Stimulated activated CD4-positive, alpha-beta T cell treated with anti-CD3 and anti-CD28 coated beads, Interleukin-4, amount 100 ng/mL, for 24 hours (primary cell): ENCODE measurements around the gene PCDHGA4.
"Not testable (repeated sequence)": the region's sequence is repeated elsewhere in the genome, so short reads cannot be mapped to it uniquely, and the experiment has no call there.

ENCODE experiments used
- DNase-seq: peaks from one replicate; pipeline ENCODE4 v3.0.0-alpha.2; 2020

PCDHGA4 gene

GRCh38 chr5:141354900-141355469, at the start of gene PCDHGA4:
Gene PCDHGA4 (plus strand): TSS chr5:141355021. CDS start chr5:141355108, 87 bp downstream.
- DNase-seq = no peak

DNA sequence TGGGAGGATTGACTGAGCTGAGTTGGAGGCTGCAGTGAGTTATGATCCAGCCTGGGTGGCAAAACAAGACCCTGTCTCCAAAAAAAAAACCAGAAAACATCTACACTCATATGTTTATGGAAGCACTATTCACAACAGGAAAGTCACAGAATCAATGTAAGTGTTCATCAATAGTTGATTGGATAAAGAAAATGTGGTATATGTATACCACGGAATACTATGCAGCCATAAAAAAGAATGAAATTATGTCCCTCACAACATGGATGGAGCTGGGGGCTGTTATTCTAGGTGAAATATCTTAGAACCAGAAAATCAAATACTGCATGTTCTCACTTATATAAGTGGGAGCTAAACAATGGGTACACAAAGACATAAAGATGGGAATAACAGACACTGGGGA, 48.2 kb upstream of the PCDHGA4 start:
- DNase-seq = no peak

DNA sequence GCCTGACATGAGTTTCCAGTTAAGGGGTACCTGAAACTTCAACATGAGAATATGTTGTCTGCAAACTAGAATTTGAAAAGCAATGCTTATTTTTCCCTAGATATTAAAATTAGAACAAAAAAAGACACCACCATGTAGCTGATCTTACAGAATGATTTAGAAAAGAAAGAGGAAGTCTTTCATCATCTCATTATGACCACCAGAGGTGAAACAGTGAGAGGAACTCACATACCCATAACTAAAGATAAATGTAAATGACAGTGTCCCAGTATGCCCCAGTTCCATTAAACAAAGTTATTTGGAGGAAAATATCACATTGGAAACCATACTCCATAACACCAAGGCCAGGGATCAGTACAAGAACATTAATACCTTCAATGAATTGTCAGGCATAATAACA, 41.1 kb upstream of the PCDHGA4 start:
- DNase-seq = no peak

DNA sequence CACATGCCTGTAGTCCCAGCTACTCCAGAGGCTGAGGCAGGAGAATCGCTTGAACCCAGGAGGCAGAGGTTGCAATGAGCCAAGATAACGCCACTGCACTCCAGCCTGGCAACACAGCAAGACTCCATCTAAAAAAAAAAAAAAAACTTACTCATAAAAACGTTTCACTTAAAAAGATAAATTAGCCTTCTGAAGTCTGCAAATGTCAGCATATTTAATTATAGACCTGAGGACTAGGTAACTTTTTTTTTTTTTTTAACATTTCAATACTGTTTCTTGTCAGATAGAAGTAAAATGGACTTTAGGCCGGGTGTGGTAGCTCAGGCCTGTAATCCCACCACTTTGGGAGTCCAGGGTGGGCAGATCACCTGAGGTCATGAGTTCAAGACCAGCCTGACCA, 37.9 kb upstream of the PCDHGA4 start:
- DNase-seq = not testable (repeated sequence)

DNA sequence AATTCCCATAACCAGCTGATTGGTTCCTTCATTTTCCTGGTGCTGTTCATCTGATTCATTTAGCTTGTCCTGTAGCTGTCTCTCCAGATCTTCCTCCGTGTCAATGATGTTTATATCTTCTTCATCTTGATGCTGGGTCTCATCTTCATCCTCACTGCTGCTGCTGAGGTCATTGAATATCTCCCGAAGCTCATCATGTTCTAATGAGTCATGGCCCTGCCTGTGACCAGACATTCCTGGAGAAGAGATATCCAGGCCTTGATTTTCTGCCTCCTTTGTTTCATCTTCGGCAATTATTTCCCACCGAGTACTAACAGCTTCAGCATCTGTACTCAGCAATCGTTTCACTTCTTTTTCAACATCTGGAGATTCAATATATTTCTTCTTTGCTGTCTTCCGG, 35.6 kb upstream of the PCDHGA4 start:
- DNase-seq = no peak

GRCh38 chr5:141319699-141320098, 35.1 kb upstream of the PCDHGA4 start:
- no peak for DNase-seq

DNA sequence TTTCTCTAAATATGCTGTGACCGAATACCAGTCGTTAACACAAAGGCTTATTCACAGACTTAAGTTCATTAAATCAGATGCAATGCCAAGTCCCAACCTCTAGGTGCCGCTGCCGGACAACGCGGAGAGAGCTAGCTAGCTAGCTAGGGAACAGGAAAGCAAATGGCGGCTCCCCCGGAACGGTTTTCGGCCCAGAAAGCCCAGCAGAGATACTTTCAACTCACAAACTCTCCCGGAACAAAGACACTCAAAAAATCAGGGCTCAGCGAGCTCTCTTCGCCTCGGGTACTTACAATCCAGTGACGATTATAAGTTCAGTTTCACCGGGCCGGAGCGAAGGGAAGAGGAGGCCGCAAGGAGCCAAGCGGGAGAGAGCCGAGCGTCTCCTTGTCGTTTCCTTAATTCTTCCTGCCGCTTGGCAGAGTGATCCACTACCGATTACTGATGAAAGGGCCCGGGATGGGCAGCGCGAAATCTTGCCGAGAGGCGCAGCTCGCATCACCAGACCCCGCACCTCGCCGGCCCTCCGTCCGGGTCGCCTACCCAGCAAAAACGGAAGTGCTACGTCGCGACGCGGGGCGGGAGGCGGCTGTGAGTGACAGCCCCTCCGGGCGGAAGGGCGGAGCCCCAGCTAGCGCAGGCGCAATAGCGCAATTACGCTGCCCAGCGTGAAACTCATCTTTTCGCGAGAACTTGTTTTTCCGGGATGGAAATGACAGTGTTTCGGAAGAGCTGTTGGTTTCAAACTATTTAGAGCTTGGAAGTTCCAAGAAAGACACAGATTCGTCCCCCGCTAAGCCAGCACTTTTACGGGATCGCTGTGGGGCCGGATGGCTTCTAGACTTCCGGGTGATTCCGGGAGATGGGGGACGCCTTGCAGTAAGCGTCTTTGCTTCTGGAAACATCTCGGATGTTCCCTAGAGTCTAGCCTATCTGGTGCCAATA, 34.3 kb upstream of the PCDHGA4 start, which contains the start of gene TAF7:
TAF7 (minus strand) TSS at position 560 of the 945 bp plus-strand sequence. CDS start 740 bp downstream, outside the sequence.
- peak; percentile 93 for DNase-seq

- DNase-seq = no peak
Observed at GRCh38 chr5:141322261-141322660, 32.6 kb upstream of the PCDHGA4 start.

GRCh38 chr5:141326088-141326854, 28.6 kb upstream of the PCDHGA4 start:
- peak; percentile 72 for DNase-seq

GRCh38 chr5:141328231-141328630, 26.6 kb upstream of the PCDHGA4 start:
- DNase-seq = no peak

- no peak for DNase-seq
Observed at GRCh38 chr5:141330299-141331080, 24.3 kb upstream of the PCDHGA4 start, which contains the start of gene PCDHGA1. Gene PCDHGA1 (plus strand): TSS chr5:141330514.

- DNase-seq = not testable (repeated sequence)
Observed at GRCh38 chr5:141332571-141332970, 22.2 kb upstream of the PCDHGA4 start.

DNA sequence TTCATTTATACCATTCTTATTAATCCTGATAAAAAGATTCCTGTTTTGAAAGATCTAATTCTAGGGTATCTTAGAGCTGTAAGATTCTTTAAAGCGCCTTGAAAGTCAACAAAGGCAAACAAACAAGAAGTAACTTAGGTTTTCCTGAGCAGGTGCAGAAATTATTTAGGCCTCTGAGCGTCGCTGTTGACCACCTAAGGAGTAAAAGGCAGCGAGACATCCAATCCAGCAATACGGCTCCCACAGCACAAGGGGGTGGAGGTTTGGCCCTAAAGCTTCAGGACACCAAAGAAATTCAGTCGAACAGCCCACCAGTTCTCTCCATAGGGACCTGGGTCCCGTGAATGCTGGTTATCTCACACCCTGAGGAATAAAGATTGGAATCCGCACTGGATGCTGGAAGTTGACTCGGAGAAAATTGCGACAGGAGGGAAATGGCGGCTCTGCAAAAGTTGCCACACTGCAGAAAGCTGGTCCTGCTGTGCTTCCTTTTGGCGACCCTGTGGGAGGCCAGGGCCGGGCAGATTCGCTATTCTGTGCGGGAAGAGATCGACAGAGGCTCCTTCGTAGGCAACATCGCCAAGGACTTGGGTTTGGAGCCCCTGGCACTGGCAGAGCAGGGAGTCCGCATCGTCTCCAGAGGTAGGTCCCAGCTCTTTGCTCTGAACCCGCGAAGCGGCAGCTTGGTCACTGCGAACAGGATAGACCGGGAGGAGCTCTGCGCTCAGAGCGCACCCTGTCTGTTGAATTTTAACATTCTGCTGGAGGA, 16.1 kb upstream of the PCDHGA4 start, which contains the start of gene PCDHGA2:
PCDHGA2 (plus strand) TSS at position 223 of the 769 bp plus-strand sequence.
- no peak for DNase-seq

DNA sequence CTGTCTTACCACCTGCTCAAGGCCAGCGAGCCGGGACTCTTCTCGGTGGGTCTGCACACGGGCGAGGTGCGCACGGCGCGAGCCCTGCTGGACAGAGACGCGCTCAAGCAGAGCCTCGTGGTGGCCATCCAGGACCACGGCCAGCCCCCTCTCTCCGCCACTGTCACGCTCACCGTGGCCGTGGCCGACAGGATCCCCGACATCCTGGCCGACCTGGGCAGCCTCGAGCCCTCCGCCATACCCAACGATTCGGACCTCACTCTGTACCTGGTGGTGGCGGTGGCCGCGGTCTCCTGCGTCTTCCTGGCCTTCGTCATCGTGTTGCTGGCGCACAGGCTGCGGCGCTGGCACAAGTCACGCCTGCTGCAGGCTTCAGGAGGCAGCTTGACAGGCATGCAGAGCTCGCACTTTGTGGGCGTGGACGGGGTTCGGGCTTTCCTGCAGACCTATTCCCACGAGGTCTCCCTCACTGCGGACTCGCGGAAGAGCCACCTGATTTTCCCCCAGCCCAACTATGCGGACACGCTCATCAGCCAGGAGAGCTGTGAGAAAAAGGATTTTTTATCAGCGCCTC, 14.0 kb upstream of the PCDHGA4 start:
- DNase-seq = not testable (repeated sequence)

DNA sequence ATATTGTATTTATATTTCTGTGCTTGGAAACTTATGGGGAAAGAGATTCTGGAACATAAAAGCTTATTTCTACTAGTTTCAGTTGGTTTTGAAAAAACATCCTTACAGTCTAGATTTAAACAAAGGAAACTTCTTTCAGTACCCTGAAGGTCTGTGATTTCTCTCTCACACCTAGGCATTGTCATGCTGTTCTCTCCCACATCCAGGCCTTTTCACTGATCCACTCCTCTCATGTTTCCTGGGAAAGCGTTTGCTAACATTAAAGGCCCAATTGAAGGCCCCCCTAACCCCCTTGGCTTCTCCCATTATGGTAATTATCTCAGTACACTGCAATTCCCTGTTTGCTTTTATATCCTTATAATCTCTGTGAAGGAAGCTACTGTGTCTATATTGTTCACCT, 12.0 kb upstream of the PCDHGA4 start:
- DNase-seq = no peak

DNA sequence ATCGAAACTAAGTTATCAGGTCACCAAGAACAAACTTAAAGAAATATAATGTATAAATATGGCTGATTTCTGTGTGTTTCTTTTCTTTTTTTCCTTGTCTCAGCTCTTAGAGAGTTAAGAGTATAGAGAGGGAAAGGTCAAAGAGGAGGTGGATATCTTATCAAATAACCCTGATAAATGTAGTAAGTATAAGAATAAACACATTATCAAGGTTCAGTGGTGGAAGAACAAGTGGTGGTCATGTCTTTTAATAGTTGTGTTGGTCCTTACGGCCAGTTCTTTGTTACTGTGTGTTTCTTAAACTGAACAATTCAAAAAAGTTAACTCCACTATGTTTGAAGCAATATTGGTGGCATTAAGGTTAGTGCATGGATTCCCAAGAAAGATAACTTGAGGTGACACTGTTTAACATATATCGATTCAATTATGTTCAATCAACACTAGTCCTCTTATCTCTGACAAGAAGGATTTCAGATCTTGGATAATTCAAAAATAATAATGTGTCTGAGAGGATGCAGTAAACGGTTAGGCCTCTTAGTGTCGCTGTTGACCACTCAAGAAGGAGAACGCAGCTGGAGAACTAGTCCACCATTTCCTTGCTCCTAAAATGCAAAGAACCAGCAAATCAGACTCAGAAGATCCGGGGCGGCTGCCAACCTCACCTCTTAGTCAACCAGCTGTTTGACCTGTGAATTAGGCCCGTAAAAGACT, 11.4 kb upstream of the PCDHGA4 start, which contains the start of gene PCDHGA3:
PCDHGA3 (plus strand) TSS at position 588 of the 711 bp plus-strand sequence. CDS start 205 bp downstream, outside the sequence.
- DNase-seq = no peak

DNA sequence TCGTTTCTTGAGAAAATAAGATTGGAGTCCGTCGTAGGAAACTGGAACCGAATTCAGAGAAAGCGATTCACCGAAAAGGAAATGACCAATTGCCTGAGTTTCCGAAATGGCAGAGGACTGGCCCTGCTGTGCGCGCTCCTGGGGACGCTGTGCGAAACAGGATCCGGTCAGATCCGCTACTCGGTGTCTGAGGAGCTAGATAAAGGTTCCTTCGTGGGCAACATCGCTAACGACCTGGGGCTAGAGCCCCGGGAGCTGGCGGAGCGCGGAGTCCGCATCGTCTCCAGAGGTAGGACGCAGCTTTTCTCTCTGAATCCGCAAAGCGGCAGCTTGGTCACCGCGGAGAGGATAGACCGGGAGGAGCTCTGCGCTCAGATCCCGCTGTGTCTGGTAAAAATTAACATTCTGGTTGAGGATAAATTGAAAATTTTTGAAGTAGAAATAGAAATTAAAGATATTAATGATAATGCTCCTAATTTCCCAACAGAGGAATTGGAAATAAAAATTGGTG, 10.8 kb upstream of the PCDHGA4 start:
- DNase-seq = no peak

GRCh38 chr5:141345327-141345726, 9.5 kb upstream of the PCDHGA4 start:
- DNase-seq = no peak

- not testable (repeated sequence) for DNase-seq
Observed at GRCh38 chr5:141346017-141346416, 8.8 kb upstream of the PCDHGA4 start.
